Lower leg skin (tissue), 4 donors: ENCODE measurements around the gene JSRP1. TPM values are rescaled to one million over a fixed set of nuclear protein-coding genes. Genes with fewer than 3 reads are reported as not detected.

Experiments
- DNase-seq, 2 donors: peaks; one replicate each; pipeline ENCODE4 v3.0.0-alpha.2; 2019; ENCODE audit warnings: low spot score in 2 of 2
- H3K4me3 ChIP-seq: fragments of 200-600 bp; sonication (generic); 2 replicates; pipeline ENCODE4 v1.5.1; 2017; ENCODE audit warnings: mild to moderate bottlenecking, low read depth; ENCODE audit not compliant: poor library complexity, severe bottlenecking
- POLR2A ChIP-seq, 2 donors: fragments of 450-650 bp; IDR thresholded peaks; one replicate each; pipeline ENCODE4 v1.6.1; 2016 to 2017; ENCODE audit warnings: antibody characterized with exemption in 2 of 2, mild to moderate bottlenecking in 1 of 2, moderate library complexity in 1 of 2
- WGBS, 2 donors: methylation state at CpG; one replicate each; pipeline ENCODE4 v1.1.5; 2018; 5-methylcytosine and 5-hydroxymethylcytosine counted together
- intact Hi-C: fragments of 100-400 bp; cut with DNase I; formaldehyde crosslinking; loops from one replicate; pipeline ENCODE4 v1.15.0; 2023; ENCODE audit warnings: low total_unique reads
- total RNA-seq, 4 donors: library from RNA; depleted of rRNA; stranded (reverse); fragments of >200 nt; gene quantifications; one replicate each; pipeline ENCODE4 v1.1.0, GENCODE V29; 2016
- TF ChIP-seq, protein P1 (sequence below), 3 donors: fragments of 450-650 bp; IDR thresholded peaks; one replicate each; pipeline ENCODE4 v1.5.1; 2016; ENCODE audit warnings: antibody characterized with exemption in 3 of 3, mild to moderate bottlenecking in 3 of 3, moderate library complexity in 2 of 3

Gene JSRP1
- total RNA-seq, 4 donors from 2014 or later, result not detected

- WGBS, 2 donors, result 8 to 12% methylated on average over 14 to 18 of the region's 18 CpGs
- intact Hi-C loops, result no loop called here
- H3K4me3 ChIP-seq, result no peak overlapping the region
These were observed 3.5 kb downstream of the JSRP1 start for GRCh38 chr19:2252797-2253105.

DNA sequence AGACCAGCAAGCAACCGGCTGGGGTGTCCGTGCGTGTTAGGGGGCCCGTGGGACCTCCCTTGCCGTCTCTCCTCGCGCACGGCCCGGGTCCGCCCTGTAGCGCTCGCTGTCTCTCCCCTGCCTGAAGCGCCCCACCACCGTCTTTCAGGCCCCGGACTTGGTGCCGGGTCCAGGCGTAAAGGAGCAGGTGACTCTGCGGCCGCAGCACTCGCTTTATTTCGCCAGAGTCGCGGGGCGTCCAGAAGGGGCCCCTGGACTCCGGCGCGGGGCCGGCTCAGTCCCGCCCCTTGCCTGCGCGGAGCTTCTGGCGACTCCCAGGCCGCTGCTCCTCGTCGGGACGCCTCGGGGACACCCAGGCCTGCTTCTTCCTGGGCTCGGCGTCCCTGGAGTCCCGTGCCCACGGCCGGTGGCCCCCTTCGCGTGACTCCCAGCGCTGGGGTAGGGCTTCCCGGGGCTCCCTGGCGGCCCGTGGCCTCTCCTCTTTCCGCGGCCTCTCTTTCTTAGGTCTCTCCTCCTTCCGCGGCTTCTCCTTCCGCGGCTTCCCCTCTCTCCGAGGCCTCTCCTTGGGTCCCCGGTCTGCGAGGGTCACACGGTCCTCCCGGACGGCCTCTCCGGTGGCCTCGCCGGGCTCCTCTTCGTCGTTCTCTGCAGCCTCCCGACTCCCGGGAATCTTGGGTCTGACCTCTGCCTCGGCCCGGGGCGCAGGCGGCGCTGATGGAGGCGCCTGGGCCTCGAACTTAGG is 4.0 kb downstream of the JSRP1 start:
- DNase-seq, result no peak
- intact Hi-C loops, result no loop called here
- WGBS, 2 donors, result 13 to 19% methylated on average over 41 to 59 of the region's 74 CpGs
- no peak overlapping the region for H3K4me3 ChIP-seq
- TF ChIP-seq, protein P1, sequence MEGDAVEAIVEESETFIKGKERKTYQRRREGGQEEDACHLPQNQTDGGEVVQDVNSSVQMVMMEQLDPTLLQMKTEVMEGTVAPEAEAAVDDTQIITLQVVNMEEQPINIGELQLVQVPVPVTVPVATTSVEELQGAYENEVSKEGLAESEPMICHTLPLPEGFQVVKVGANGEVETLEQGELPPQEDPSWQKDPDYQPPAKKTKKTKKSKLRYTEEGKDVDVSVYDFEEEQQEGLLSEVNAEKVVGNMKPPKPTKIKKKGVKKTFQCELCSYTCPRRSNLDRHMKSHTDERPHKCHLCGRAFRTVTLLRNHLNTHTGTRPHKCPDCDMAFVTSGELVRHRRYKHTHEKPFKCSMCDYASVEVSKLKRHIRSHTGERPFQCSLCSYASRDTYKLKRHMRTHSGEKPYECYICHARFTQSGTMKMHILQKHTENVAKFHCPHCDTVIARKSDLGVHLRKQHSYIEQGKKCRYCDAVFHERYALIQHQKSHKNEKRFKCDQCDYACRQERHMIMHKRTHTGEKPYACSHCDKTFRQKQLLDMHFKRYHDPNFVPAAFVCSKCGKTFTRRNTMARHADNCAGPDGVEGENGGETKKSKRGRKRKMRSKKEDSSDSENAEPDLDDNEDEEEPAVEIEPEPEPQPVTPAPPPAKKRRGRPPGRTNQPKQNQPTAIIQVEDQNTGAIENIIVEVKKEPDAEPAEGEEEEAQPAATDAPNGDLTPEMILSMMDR (IDR thresholded peaks at IDR 0.05), result no peak
- no peak for TF ChIP-seq POLR2A (IDR thresholded peaks at IDR 0.05)

More at GRCh38 chr19:2252797-2253105, 3.5 kb downstream of the JSRP1 start:
- TF ChIP-seq, protein P1 (IDR thresholded peaks at IDR 0.05), result no peak
- TF ChIP-seq POLR2A (IDR thresholded peaks at IDR 0.05), result no peak
- DNase-seq, result no peak

GRCh38 chr19:2251106-2252054 is 4.8 kb downstream of the JSRP1 start:
- no peak for DNase-seq
- 6 to 27% methylated on average over 15 to 16 of the region's 125 CpGs for WGBS, 2 donors
- H3K4me3 ChIP-seq, result no peak overlapping the region
- no peak for TF ChIP-seq POLR2A (IDR thresholded peaks at IDR 0.05)
- TF ChIP-seq, protein P1 (IDR thresholded peaks at IDR 0.05), result no peak
- intact Hi-C loops, result no loop called here

GRCh38 chr19:2250766-2251105 is 5.5 kb downstream of the JSRP1 start:
- no peak overlapping the region for H3K4me3 ChIP-seq
- intact Hi-C loops, result no loop called here
- no peak for DNase-seq
- 13 to 16% methylated on average over 9 to 18 of the region's 40 CpGs for WGBS, 2 donors
- TF ChIP-seq, protein P1 (IDR thresholded peaks at IDR 0.05), result no peak
- no peak for TF ChIP-seq POLR2A (IDR thresholded peaks at IDR 0.05)

DNA sequence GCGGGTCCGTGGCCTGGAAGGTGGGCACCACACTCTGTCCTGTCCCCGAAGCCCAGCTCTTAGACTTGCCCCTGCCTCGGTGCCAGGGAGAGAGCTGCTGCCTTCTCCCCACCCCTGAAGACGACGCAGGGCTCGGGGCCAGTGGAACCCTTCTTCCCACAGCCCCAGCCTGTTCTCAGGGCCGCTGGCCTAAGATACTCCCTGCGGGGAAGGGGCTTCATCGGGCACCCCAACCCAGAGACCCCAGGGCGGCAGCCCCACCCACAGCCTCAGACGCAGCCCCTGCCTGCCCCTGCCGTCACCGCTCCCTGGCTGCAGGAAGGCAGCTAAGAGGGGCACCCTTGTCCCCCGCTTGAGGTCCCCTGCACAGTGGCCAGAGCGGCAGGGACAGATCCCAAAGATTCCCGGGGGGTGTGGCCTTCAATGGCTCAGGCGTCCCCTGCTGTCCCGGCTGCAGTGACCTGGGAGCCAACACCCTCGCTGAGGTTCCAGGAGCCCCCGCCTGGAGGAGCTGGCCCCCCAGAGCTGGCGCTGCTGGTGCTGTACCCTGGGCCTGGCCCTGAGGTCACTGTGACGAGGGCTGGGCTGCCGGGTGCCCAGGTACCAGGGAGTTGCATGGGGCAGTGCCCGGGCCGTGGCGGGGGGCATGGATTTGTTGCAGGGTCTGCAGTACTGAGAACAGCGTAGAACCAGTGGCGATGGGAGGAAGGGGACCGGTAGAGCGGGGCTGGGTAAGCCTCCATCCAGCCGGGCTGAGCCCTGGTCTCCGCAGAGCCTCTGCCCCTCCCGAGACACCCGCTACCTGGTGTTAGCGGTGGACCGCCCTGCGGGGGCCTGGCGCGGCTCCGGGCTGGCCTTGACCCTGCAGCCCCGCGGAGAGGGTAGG is 6.1 kb downstream of the JSRP1 start:
- H3K4me3 ChIP-seq, result no peak overlapping the region
- TF ChIP-seq POLR2A (IDR thresholded peaks at IDR 0.05), result no peak
- TF ChIP-seq, protein P1 (IDR thresholded peaks at IDR 0.05), result no peak
- DNase-seq, result no peak
- 34 to 56% methylated on average over 8 to 34 of the region's 43 CpGs for WGBS, 2 donors
- intact Hi-C loops, result no loop called here
